NOMO-1 treated with dmso at 0.1 percent for 144 hours (cell line): Measurements from ENCODE around the gene R3HDM1.
"Not testable (repeated sequence)": the region's sequence is repeated elsewhere in the genome, so short reads cannot be mapped to it uniquely, and the experiment has no call there.

ENCODE experiments used
- DNase-seq: peaks from one replicate; lab custom pipeline; 2025; ENCODE audit not compliant: unreplicated experiment; lab: John Stamatoyannopoulos, UW

Gene R3HDM1

DNA sequence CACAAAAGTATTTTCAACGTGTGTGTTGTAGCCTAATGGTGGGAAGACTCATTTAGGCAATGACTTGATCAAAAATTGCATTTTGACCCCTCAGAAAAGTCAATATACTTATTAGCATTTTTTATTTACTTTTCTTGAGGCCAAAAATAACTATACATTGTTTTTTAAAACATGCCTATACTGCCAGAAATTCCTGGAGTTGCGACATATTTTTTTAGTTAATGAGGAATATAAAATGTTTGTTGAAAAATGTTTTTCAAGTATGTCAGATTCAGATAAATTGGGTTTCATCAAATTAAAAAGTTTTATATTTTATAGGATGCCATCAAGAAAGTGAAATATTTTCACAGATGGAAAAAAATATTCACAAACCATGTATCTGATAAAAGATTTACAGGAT, 39.6 kb downstream of the R3HDM1 start:
- DNase-seq = no peak

DNA sequence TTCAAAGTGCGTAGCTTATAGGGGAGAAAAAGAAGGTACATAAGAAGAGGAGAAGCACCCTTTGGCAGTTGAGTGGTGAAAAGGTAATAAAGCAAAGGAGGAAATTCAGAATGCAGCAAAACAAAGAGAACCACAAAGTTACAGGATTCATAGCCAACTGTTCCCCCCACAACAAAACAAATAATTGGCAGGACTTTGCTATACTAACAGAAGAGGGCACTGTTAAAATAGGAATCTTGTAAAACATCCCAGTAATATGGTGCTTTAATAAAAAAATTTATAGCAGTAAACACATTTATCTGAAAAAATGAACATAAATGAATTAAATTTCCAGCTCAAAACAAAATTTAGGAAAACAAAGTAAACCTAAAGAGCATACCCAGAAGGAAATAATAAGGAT, 42.3 kb downstream of the R3HDM1 start:
- no peak for DNase-seq

DNA sequence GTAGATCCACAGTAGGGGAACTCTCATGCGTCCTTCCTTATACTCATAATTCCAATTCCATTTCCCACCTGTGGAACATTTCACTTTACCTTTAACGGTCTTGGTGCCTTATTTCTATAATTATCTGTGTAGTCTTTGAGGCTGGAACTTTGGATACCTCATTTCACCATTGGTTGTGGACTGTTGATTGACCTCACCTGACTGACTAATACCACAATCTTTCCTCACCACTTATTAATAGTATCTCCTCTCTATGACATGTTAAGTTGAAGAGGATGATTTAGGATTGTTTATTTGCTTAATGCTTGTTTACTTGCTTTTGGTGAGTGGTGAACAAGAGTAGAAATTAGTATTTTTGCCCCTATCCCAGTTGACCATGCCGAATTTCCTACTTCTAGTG, 50.0 kb downstream of the R3HDM1 start:
- DNase-seq = no peak

DNA sequence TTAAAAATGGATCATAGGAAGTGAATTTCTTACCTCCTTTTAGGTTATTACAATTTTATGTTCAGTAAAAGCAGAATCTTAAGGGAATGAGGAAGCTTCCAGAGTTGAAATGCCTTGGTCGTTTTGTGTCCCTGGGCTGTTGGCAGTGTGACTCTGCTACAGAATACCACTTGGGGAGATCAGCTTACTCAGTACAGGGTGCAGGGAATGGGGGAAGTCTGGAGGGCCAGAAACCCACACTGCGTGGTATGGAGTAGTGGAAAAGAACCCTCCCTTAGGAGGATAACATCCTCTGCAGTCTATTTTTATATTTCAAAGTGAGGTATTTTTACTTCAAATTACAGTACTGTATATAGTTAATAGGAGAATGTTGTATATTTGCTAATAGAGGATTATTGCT, 51.1 kb downstream of the R3HDM1 start:
- no peak for DNase-seq

DNA sequence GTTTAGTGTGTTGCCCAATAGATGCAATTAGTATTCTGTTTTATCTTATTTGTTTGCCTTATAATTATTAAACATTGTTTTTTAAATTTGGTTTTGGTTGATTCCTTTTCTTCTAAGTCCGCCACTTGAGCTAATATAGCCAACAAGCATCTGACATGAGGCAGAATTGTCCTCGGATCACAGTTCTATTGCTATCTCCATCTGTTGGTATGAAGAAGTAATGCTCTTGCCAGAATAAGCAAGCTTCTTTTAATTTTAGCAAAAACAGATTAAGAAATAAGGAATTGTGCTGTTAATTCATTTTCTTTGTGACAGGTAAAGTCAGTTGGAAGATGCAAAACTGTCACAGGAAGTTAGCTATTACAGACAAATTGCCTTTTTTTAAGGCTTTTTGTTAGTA, 54.3 kb downstream of the R3HDM1 start:
- no peak for DNase-seq

DNA sequence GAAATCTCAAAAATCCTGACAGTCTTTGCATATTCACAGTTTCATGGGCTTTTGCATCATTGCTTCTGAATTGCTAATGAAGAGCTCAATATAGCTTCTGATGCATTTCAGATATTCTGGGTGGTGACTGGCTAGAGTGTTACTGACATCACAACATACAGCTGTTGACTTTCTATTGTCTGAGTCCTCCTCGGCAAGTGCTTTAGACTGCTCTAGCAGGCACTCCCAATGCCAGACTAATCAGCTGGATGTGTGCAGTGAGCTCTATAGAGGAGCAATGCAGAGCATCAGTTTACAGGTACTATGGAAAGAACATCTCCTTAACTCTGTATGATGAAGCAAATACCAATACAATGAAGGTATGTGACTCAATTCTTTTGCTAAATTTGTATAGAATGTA, 54.9 kb downstream of the R3HDM1 start:
- no peak for DNase-seq

DNA sequence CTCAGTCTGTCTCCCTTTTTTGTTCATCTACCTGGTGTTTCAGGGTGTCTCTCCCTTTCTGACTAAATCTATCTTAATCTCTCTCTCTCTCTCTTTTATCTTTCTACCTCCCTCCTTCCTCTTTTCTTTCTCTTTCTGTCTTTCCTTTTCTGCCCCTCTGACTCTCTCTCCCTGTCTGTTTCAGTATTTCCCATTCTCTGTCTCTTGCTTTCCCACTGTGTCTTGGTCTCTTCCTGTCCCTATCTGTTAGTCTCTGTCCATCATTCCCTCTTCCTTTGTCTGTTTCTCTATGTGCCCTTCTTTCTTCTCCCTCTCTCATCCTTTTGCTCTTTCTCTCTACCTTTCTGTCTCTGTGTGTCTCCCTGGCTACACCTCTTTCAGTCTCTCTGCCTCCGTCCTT, 56.7 kb downstream of the R3HDM1 start:
- no peak for DNase-seq

DNA sequence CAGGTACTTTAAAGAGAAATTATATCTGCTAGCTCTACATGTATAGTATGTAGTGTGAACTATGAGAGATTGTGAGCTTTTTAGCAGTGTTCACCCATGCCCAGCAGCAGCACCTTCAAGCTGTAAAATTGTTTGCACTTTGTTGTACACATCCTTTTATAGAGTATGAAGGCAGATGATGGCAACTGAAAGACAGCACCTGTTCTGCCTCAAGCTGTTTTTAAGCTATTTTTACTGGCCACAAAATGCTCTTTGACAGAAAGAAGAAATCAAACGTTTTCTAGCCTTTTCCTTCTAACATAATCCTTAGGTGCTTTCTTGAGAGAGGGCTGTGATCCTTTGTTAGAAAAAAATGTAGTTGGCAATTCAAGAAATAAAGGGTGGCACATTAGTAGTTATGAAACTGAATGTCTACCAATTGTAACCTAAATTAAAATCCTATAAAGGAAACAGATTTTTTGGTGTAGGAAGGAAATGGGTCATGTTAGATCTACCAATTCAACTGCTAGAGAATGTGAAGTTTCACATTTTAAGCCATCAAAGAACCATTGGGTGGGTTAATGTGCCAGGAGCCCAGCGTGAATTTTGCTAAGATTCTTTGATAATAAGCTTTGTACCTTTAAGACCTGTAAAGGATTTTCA, 59.5 kb downstream of the R3HDM1 start:
- DNase-seq = no peak

DNA sequence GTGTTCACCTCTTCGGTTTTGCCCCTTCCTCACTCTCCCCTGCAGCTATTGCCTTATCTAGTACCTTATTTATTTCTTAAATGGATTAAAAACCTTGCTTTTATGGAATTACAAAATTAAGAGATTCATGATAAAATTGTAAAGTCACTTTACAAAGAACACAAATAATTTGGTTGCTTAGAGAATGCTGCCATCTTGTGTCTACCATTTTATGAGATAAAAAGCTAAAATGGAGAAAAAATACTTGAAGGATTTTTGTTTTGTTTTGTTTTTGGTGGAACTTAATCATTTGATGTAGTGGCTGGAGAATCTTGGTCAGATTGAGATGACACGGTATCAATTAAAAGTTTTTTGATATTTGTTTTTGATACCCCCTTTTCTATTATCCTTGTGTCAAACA, 69.6 kb downstream of the R3HDM1 start:
- DNase-seq = no peak

DNA sequence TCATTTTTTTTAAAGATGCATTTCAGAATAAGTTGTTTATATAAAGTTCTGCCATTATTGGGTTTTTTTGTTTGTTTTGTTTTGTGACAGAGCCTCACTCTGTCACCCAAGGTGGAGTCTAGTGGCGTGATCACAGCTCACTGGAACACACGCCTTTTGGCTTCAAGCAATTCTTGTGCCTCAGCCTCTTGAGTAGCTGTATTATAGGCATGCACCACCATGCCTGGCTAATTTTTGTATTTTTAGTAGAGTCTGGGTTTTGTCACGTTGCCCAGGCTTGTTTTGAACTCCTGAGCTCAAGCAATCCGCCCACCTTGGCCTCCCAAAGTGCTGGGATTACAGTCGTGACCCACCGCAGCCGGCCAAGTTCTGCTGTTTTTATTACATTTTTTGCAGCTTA, 72.3 kb downstream of the R3HDM1 start:
- no peak for DNase-seq

DNA sequence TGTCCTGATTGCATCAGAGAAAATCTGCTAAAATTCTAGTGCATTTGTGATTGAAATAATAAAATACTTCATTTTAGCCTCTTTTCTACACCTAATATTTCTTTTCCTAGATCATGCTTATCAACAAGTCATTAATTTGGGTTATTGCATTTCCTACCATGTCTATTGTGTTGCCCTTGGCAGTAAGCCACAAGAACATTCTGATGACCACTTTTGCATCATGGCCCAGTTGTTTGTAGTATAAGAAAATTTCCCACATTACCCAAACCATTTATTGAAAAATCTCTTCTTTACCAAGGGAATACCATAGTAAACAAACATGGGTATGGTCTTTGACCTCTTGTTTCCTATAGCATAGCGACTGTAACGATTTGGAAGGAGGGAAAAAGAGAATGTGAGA, 76.3 kb downstream of the R3HDM1 start:
- DNase-seq = no peak

DNA sequence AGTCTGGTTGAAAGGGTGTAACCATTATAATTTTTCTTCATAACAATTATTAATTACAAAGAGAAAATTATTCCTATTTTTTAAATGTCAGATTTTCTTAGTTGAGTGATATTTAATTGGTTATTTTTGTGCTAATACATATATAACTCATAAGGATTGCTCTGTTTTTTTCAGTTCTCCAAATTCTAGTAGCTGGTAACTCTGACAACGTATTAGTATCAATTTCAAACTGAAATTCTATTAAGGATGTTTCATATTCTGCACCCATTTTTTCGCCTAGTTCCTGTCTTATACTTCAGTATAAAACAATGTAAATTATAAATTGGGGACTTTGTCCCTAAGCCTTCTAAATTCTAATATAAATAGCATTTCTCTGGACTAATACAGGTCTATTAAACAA, 81.0 kb downstream of the R3HDM1 start:
- DNase-seq = no peak

DNA sequence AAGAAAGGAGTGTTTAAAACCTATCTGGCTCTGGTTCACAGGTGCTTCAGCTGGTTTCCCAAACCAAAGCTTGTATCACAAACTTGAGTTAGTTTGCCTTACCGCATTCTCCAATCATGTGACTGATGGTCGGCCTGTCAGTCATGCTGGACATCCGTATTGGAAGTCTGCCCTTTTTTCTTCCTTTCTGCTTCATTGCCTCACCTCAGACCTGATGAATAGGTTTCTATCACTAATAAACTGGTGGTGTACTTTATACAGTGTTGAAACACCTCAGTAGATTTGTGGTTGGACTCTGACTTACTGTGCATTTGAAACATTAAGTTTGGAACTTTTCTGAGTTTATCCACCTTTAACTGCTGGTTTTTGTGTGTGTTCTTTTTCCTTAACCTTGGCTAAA, 84.1 kb downstream of the R3HDM1 start:
- DNase-seq = no peak

DNA sequence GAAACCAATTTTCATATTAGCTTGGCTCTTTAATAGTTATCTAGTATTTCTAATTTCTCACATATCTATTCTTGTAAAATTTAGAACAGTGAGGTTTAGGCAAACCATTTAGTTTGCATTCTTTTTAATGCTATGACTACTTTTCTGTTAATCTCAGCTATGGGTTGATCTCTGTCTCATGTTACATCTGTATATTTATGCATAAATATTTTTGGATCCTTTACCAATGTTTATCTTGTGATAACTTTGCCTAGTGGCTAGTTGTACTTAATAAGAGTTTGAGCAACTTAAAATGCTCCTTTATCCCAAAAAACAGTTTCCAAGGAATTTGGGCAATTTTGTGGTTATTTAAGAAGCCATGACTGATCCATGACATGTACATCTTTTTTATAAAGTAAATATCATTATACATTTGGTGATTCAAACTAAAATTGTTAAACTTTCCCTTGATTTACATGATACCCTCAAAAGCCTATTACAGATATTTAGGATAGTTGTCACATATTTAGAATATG, 86.3 kb downstream of the R3HDM1 start:
- DNase-seq = no peak

DNA sequence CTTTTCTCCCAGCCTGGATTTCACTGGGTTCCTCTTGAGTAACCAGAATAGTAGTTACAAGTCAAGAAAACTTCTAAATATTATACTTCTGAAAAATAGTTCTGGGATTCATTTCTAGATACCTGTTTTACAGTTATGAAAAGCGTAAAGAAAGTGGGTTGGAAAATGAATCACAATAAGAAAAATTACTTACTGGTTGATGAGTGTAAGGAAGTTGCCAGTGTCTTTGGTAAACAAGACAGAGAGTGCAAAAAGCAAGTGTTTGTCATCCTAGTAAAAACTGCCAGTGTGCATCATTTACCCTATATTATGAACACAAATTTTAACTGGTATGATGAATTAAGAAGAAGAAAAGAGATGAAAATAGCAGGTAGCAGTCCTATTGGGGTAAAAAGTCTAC, 88.9 kb downstream of the R3HDM1 start:
- no peak for DNase-seq

DNA sequence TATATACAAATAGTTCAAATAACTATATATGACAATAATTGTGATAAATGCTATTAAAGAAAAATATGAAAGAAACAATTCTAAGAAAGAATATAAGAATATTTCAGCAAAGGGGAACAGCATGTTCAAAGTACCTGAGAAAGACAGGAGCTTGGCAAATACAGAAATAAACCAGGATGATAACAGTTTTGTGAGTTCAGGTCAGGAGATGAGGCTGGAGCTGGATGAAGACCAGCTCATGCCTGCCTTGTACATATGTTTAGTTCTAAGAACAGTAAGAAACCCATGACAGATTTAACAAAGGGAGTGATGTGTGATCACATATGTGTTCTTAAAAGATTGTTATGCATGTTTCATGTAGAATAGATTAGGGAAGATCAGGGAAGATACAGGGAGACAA, 98.2 kb downstream of the R3HDM1 start:
- no peak for DNase-seq

DNA sequence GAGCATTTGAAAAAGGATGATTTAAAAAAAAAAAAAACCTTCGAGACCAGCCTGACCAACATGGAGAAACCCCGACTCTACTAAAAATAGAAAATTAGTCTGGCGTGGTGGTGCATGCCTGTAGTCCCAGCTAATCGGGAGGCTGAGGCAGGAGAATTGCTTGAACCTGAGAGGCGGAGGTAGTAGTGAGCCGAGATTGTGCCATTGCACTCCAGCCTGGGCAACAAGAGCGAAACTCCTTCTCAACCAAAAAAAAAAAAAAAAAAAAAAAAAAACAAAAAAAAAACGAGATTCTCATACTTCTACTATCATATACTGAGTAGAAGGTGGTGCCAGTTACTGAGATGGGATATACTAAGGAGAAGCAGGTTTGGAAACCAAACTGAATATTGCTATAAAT, 98.8 kb downstream of the R3HDM1 start:
- not testable (repeated sequence) for DNase-seq

DNA sequence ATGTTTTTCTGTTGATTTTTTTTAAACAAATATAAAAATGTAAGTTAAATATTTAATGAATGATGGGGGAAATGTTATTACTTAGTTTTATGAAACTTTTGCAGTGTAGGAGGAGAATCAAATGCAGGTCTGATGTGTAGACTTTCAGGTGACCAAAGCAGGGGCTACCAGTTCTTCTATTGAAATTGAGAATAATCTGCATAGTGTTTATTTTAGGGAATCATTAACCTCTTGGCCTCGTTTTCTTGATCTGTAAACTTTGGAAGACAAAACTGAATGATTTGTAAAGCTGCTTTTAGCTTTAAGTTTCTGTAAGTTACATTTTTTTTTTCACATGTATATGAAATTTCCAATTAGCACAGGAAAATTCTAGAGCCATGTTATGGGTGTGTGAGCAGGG, 99.2 kb downstream of the R3HDM1 start:
- no peak for DNase-seq

DNA sequence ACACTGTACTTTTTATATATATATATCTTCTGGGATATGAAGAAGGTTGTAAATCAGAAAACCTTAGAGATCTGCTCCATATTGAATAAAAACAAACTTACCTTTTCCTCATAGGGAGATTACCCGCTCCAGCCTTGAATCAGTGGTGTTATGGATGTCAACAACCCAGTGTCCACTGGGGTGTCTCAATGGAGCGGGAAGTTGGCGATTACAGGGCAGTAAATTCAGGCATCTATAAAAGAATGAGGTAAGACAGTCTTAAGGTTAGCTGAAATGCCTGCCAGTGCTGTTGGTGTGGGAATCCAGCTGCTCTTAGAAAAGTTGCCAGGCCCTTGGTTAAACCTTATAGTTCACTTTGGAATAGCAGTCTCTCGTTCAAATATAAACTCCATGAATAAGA, 102.3 kb downstream of the R3HDM1 start:
- DNase-seq = no peak

DNA sequence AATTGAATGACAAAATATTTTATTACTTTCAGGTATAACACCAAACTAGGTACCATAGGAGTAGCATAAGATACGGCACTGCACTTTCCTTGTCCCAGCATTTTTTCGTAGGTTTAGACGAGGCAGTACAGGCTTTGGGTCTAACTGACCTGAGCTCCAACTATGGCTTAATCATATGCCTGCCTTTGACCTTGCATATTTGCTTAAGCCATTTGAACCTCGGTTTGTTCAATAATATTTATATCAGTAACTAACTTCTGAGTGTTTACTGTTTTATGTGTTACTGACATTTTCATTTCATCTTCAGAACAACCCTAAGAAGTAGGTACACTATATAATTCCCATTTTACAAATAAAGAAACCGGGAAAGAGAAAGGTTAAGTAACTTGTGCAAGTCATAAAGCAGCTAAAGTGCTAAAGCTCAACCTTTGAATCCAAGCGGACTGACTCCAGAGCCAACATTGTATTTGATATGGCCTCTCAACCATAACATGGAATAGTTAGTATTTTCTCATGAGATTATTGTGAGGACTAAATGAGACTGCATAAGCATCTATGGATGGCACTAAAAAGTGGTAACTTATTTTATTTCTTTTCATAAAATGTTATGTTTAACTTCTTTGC, 104.0 kb downstream of the R3HDM1 start:
- DNase-seq = no peak

DNA sequence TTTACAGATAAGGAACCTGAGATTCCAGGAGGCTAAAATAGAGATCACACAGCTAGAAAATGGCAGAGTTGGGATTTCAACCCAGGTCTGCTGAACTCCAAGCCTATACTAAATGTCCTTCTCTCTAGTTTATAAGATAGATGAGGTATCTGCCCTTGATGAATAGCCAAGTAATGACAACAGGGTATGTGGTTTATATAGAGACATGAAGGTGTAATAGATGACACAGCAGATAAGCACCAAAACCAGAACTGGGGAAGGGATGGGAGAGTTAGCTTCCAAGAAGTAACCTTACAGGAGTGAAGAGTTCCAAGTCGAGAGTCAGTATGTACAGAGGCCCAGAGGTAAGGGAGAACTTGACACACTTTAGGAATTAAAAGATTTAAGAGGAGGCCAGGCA, 105.7 kb downstream of the R3HDM1 start:
- no peak for DNase-seq

DNA sequence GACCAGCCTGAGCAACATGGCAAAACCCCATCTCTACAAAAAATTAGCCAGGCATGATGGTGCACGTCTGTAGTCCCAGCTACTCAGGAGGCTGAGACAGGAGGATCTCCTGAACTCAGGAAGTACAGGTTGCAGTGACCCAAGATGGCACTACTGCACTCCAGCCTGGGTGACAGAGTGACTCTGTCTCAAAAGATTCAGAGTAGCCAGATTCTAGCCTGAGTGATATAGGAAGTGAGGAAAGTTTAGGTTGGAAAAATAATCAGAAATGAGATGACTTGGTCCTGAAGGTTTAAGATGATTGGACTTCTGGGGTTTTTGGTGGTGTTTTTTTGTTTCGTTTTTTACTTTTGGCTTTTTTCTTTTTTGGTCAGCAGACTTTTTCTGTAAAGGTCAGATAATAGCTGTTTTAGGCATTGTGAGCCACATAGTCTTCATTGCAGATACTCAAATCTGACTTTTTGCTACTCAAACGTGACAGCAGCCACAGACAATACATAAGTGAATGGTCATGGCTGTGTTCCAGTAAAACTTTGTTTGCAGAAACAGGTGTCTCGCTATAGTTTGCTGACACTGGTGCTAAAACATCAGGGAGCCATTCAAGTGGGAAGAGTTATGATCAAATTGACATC, 106.3 kb downstream of the R3HDM1 start:
- no peak for DNase-seq

DNA sequence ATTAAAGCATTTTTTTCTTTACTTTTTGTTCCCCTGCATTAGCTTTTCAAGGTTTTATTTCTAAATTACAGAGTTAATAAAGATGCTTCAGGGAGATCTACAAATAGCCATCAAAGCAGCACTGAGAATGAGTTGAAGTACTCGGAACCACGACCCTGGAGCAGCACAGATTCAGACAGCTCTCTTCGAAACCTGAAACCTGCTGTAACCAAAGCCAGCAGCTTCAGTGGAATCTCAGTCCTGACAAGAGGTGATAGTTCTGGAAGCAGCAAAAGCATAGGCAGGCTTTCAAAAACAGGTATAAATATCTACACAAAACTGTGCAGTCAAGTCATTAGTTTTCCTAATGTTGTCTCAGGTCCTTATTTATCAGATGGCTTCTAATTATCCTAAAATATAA, 107.5 kb downstream of the R3HDM1 start:
- DNase-seq = no peak
